Transverse colon (tissue), 4 donors: ENCODE data around the gene SLC2A1. TPM values are rescaled to one million over a fixed set of nuclear protein-coding genes. Genes with fewer than 3 reads are reported as not detected.

Experiments
- DNase-seq: peaks from one replicate; pipeline ENCODE4 v3.0.0-alpha.2; 2019
- H3K27ac ChIP-seq, 4 donors: fragments of 200-600 bp; sonication (generic); 2 replicates each; pipeline ENCODE4 v1.5.1; 2016 to 2018; ENCODE audit warnings: inconsistent platforms in 4 of 4
- H3K27me3 ChIP-seq: fragments of 200-600 bp; sonication (generic); 2 replicates; pipeline ENCODE4 v1.5.1; 2017; ENCODE audit warnings: inconsistent platforms
- H3K36me3 ChIP-seq, 4 donors: fragments of 200-600 bp; sonication (generic); 2 replicates each; pipeline ENCODE4 v1.5.1; 2017 to 2019; ENCODE audit warnings: inconsistent platforms in 4 of 4
- H3K4me1 ChIP-seq, 4 donors: fragments of 200-600 bp; sonication (generic); 2 replicates each; pipeline ENCODE4 v1.5.1; 2017 to 2020; ENCODE audit warnings: inconsistent platforms in 4 of 4
- H3K4me3 ChIP-seq, 4 donors: fragments of 200-600 bp; sonication (generic); 1 replicate in 1 of 4; 2 replicates in 3 of 4; pipeline versions ENCODE4 v1.5.1 to v1.6.1; 2017 to 2019; ENCODE audit warnings: inconsistent platforms in 4 of 4
- H3K9me3 ChIP-seq, 2 donors: fragments of 200-600 bp; sonication (generic); 2 replicates each; pipeline ENCODE4 v1.5.1; 2017 to 2019; ENCODE audit warnings: inconsistent platforms in 2 of 2
- CTCF ChIP-seq, 5 experiments: fragments of 200-600 bp in 3 of 5; fragments of 450-650 bp in 2 of 5; sonication (generic) in 3 of 5; IDR thresholded peaks; 1 replicate in 2 of 5; 2 replicates in 3 of 5; pipeline ENCODE4 v1.5.1; 2016 to 2017; ENCODE audit warnings: antibody characterized with exemption in 5 of 5, inconsistent platforms in 3 of 5, mild to moderate bottlenecking in 2 of 5, moderate library complexity in 1 of 5
- EP300 ChIP-seq: sonication (generic); formaldehyde crosslinking; IDR thresholded peaks from one replicate; pipeline ENCODE4 v1.6.1; 2017; ENCODE audit warnings: antibody characterized with exemption, low read depth
- POLR2A ChIP-seq: fragments of 450-650 bp; IDR thresholded peaks from one replicate; pipeline ENCODE4 v1.6.1; 2016; ENCODE audit warnings: antibody characterized with exemption, mild to moderate bottlenecking, moderate library complexity
- POLR2AphosphoS5 ChIP-seq, 3 donors: sonication (generic); formaldehyde crosslinking; IDR thresholded peaks; one replicate each; pipeline ENCODE4 v1.6.1; 2016; ENCODE audit warnings: antibody characterized with exemption in 3 of 3
- WGBS, 2 donors: methylation state at CpG; one replicate each; pipeline ENCODE4 v1.1.5; 2018; ENCODE audit warnings: low coverage in 1 of 2; 5-methylcytosine and 5-hydroxymethylcytosine counted together
- in situ Hi-C, 4 donors: fragments of 200-750 bp; cut with MboI; loops; one replicate each; pipeline versions ENCODE4 v1.15.0 to v1.15.1; 2017; ENCODE audit warnings: low sequenced_read_pairs in 3 of 4, low pct_ligation_motif_present in 1 of 4, low pct_unique_long_range_greater_than_20kb in 1 of 4
- intact Hi-C: fragments of 100-400 bp; cut with DNase I; formaldehyde crosslinking; loops from one replicate; pipeline ENCODE4 v1.15.1; 2023; ENCODE audit warnings: low total_unique reads
- total RNA-seq, 4 donors: library from RNA; depleted of rRNA; stranded (reverse); fragments of >200 nt; gene quantifications; one replicate each; pipeline ENCODE4 v1.1.0, GENCODE V29; 2016

Gene SLC2A1
- total RNA-seq, 4 donors from 2014 or later = 37.2 to 98.9 (median 69.1) TPM

- Histone ChIP-seq H3K27ac (peak overlapping the region in 3 of 4 donors; percentile 30 to 65 (median 39)), H3K36me3 (no peaks in the 10 kb centered on the region), H3K4me3 (peak overlapping the region in 1 of 4 donors; percentile 11), H3K9me3 (no peaks in the 10 kb centered on the region), H3K27me3 (no peaks in the 10 kb centered on the region), H3K4me1 (peaks cover 0 to 6% (median 2%) of the 10 kb centered on the region in 4 donors)
- TF ChIP-seq CTCF (IDR thresholded peaks at IDR 0.05) (no peak), EP300 (no peak), POLR2A (peak; percentile 67), POLR2AphosphoS5 (IDR thresholded peaks at IDR 0.05) (peak in 2 of 3 donors; percentile 76 to 88)
- in situ Hi-C loops (no loop called here), intact Hi-C loops (no loop called here)
- DNase-seq = peak; percentile 72
- WGBS, 2 donors = 60 to 62% methylated on average over 1 to 8 of the region's 9 CpGs
These were observed 21.5 kb upstream of the SLC2A1 start for GRCh38 chr1:42979896-42980800.

- 91 to 94% methylated on average over 2 of the region's 2 CpGs for WGBS, 2 donors
- in situ Hi-C loops (no loop called here), intact Hi-C loops (no loop called here)
- no peaks in the 10 kb centered on the region for H3K27me3 ChIP-seq
- DNase-seq = no peak
- no peak overlapping the region for H3K4me3 ChIP-seq
- H3K36me3 ChIP-seq = no peaks in the 10 kb centered on the region
- no peak overlapping the region for H3K27ac ChIP-seq
- H3K9me3 ChIP-seq = no peaks in the 10 kb centered on the region
- no peak for TF ChIP-seq EP300
- TF ChIP-seq POLR2AphosphoS5 (IDR thresholded peaks at IDR 0.05) = no peak
- no peak for TF ChIP-seq POLR2A
- no peak for TF ChIP-seq CTCF (IDR thresholded peaks at IDR 0.05)
- H3K4me1 ChIP-seq = peaks cover 0 to 6% (median 2%) of the 10 kb centered on the region in 4 donors
These were observed 20.4 kb upstream of the SLC2A1 start for GRCh38 chr1:42979036-42979430.

GRCh38 chr1:42978317-42979035 lies 19.8 kb upstream of the SLC2A1 start:
- Histone ChIP-seq H3K4me1 (peaks cover 0 to 6% (median 2%) of the 10 kb centered on the region in 4 donors), H3K4me3 (no peak overlapping the region), H3K9me3 (no peaks in the 10 kb centered on the region), H3K27me3 (no peaks in the 10 kb centered on the region), H3K36me3 (no peaks in the 10 kb centered on the region), H3K27ac (no peak overlapping the region)
- in situ Hi-C loops (no loop called here), intact Hi-C loops (no loop called here)
- 86 to 91% methylated on average over 3 to 14 of the region's 14 CpGs for WGBS, 2 donors
- no peak for TF ChIP-seq POLR2AphosphoS5 (IDR thresholded peaks at IDR 0.05)
- no peak for DNase-seq

- Histone ChIP-seq H3K27me3 (no peaks in the 10 kb centered on the region), H3K4me3 (no peak overlapping the region), H3K9me3 (no peaks in the 10 kb centered on the region), H3K36me3 (no peaks in the 10 kb centered on the region), H3K27ac (no peak overlapping the region), H3K4me1 (peaks cover 0 to 7% (median 2%) of the 10 kb centered on the region in 4 donors)
- DNase-seq = no peak
- 77% methylated on average over 1 of the region's 1 CpG; no CpG with 5 or more reads in 1 of the 2 donors for WGBS, 2 donors
- intact Hi-C loops = no loop called here
- TF ChIP-seq POLR2AphosphoS5 (IDR thresholded peaks at IDR 0.05) (no peak), POLR2A (no peak), EP300 (no peak), CTCF (IDR thresholded peaks at IDR 0.05) (no peak)
- in situ Hi-C loops = no loop called here
These were observed 19.0 kb upstream of the SLC2A1 start for GRCh38 chr1:42977653-42978052.
